HG03378 (cell line): ENCODE measurements around the gene CGRRF1.

Source experiments
- ATAC-seq: cut with Tn5 transposase; IDR thresholded peaks from one replicate; pipeline ENCODE4 v1.9.1; 2021; ENCODE audit warnings: mild to moderate bottlenecking, moderate library complexity; ENCODE audit not compliant: unreplicated experiment

CGRRF1 gene

DNA sequence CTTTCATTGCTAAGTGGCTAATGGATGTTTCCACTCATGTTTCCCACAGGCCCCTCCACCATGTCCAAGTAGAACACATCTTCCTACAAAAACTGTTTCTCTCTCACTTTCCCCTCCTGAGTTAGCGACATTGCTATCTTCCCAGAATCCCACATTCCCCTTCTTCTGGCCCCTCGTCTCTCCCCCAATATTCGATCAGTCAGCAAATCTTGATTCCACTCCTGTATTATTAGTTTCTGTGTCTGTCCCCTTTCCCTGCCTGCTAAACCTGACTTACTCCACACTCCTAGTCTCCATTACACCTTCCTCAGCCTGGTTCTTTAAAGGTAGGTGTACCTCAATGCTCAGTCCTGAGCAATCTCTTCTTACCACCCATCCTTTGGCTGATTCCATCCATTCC is 37.9 kb downstream of the CGRRF1 start:
- no peak for ATAC-seq

DNA sequence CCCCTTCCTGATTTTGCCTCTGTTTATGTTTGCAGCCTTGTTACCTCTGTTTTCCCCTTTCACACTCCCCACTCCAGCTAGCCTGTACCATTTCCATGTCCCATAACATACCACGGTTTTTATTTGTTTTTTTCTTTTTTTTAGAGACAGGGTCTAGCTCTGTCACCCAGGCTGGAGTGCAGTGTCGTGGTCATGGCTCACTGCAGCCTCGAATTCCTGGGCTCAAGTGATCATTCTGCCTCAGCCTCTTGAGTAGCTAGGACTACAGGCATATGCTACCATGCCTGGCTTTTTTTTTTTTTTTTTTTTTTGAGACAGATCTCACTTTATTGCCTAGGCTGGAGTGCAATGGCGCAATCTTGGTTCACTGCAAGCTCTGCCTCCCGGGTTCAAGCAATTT is 38.8 kb downstream of the CGRRF1 start:
- no peak for ATAC-seq

DNA sequence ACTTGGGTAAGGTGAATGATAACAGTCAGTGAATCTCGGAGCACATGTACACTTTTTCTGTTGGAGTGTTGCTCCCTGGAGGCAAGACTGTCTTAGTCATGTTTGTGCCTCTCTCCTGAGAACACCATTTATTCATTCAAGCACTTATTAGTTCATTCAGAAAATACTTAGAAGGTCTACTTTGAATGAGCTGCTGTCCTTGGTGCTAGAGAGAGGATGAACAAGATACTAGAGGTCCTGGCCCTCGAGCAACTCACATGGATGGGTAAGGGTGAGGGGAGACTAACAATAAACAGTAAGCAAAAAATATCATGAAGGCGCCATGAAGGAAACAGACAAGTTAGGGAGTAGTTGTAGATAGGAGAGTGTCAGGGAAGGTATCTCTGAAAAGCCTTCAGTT is 40.2 kb downstream of the CGRRF1 start:
- ATAC-seq: no peak

DNA sequence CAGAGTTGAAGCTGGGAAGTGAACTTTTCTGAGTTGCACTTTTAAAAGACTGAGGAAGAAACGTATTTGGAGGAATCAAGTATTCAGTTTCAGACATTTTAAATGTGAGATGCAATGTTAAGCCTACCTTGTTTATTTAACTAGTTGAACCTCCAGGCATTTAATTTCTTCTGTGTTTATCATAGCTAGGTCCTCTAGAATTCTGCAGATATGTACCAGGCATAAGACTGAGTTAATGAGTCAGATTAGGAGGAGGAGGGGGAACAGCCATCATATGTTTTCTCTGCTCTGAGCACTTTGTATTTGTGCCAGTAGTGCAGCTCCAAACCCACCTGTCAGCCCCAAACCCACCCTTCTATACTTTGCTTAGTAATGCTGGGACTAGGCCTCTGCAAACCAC is 40.8 kb downstream of the CGRRF1 start:
- no peak for ATAC-seq

DNA sequence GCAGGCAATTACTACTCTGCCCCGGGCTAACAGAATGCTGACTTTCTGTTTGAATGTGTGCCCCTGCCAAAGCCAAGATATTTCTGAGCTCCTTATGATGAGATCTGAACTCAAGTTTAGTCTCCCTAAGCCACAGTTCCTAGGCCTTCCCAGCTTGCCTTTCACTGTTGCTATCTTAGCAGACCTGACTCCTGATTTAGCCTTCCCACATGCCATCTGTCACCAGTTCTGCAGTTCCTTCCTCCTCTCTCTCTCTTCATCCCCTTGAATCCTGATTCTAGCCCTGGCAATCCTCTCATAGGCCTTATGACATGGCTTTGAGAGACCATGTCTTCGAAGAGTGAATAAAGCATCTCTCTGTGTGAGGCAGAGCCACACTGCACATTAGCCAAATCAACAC is 44.7 kb downstream of the CGRRF1 start:
- no peak for ATAC-seq

DNA sequence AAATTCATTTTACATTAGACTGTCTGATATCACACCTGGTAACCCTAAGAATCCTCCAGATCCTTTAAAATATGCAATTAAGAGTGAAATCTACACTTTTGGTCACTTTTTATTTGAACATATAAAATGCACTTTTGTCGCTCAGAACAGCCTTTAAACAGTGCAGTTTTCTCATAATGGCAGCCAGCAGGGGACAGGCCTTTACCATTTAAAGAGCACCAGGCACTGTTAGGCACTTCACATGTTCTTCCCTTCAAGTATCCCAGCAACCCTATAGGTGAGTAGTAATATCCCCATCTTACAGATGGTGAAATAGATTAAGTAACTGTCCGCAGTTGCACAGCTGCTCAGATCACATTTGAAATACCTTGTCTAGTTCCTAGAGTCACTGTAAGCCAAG is 45.9 kb downstream of the CGRRF1 start:
- ATAC-seq: no peak

DNA sequence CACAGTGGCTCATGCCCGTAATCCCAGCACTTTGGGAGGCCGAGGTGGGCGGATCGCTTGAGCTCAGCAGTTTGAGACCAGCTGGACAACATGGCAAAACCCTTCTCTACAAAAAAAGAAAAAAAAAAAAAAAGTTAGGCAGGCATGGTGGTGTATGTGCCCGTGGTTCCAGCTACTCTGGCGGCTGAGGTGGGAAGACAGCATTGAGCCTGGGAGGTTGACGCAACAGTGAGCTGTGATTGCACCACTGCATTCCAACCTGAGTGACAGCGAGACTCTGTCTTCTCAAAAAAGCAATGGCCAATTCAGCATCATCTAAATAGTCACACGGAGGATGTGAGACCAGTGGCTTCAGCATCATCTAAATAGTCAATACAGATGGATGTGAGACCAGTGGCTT is 46.8 kb downstream of the CGRRF1 start:
- no peak for ATAC-seq

DNA sequence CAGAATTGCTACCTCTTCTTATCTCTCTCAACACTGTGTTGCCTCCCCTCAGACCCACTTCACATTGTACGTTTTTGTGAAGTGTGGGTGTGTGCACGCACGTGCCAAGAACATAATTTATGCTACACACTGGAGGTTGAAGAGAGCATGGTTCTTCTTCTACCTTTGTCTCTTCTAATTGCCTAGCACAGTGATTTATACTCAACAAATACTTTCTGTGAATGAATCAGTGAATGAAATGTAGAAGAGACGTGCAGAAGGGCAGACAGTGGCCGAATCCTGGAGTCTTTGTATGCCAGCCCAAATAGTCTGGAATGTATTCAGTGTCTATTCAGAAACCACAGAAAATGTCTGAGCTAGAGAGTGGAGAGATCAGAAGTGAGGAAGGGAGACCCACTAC is 52.6 kb downstream of the CGRRF1 start:
- ATAC-seq: no peak

DNA sequence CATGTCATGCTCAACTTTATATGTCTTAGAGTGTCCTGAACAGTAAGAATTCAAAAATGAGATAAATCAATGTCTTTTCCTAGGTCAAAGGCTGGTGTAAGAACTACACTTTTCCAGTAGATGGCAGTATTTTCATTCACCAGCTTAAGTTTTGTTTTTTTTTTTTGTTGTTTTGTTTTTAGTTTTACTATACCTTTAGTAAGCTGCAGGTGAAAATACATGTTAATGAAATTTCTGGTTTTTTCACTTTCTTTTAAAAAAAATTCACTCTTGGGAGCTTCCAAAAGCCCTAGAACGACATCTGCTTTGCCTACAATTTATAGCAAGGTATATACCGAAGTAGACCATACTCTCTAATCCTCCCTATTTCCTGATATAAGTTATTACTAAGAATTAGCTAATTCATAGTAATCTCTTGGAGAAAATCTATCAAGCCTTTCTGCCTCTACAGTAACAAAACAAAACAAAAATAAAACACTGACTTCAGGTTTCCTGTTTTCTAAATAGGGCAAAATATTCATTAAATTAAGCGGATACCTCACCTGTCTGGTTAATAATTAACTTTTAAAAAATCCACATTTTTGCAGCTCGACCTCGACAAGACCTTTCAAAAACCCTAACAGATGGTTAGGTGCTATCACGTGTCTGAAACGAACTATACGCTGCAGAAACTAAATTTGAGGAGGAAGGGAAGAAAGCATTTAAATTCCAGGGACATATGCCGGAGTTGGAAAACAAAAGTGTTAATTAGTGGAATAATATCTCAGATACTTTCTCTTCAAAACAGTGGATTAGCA is 54.6 kb downstream of the CGRRF1 start:
- no peak for ATAC-seq

DNA sequence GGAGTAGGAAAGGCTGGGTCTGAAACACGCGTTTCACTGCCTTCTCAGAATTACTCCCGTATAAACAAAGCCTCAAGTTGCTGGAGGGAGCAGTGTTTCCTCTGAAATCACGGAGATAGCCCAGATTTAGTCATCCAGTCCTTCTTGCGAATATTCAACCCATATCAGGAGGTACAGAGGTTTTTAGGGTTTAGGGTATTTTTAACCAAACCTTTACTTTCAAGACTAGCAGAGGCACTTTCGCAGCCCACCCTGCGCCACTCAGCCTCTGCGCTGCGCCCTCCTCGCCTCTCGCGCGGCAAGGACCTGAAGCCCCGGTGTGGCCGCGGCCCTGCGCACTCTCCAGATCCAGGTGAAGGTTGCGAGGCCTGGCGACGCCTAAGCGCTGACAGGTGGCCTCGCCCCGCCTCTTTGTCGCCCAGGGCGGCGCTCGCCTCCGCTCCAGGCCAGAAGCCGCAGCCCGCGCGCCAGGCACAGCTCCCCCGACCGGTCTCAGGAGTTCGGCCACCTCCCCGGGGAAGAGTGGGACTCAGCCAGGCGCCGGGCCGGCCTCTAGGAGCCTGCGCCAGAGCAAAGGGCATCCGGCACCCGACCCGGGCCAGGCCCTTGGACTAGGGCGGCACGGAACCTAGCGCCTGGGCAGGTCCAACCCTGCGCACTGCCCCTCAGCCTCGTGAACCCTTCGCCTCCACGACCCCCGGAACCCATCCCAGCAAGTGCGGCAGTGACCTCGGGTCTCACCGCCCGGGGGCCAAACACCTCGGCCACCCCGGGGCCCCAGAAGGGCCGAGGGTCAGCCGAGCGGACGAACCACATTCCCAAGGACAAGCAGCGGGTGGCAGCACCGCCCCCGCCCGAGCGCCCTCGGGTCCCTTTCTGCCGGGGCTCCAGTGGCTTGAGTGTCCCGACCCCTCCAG is 55.4 kb downstream of the CGRRF1 start:
- ATAC-seq: peak; percentile 33

DNA sequence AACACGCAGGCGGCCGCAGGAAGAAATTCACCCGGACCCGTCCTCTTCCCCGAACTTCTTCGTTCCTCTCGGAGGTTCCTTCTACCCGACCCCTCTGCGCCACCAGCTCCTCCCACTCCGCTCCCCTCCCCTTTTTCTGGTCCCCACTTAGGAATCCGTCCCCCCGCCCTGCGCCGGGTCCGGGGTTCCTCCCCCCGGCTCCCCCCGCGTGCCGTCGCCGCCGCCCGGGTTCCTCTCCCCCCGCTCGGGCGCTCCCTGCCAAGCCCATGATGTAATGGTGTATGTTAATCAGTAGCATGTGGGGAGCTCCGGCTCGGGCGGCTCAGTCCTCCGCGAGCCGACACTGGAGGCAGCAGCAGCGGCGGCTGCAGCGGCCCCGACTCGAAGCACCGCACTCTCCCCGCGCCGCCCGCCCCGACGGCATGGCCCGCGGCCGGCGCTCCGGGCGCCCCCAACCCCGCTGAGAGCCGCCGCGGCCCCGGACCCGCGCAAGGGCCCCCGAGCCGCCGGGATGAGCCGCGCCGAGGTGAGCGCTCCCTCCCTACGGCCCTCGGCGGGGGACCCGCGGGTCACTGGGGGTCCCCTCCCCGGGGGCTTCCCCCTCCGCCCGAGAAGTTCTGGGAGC is 56.2 kb downstream of the CGRRF1 start:
- ATAC-seq: peak; percentile 49

DNA sequence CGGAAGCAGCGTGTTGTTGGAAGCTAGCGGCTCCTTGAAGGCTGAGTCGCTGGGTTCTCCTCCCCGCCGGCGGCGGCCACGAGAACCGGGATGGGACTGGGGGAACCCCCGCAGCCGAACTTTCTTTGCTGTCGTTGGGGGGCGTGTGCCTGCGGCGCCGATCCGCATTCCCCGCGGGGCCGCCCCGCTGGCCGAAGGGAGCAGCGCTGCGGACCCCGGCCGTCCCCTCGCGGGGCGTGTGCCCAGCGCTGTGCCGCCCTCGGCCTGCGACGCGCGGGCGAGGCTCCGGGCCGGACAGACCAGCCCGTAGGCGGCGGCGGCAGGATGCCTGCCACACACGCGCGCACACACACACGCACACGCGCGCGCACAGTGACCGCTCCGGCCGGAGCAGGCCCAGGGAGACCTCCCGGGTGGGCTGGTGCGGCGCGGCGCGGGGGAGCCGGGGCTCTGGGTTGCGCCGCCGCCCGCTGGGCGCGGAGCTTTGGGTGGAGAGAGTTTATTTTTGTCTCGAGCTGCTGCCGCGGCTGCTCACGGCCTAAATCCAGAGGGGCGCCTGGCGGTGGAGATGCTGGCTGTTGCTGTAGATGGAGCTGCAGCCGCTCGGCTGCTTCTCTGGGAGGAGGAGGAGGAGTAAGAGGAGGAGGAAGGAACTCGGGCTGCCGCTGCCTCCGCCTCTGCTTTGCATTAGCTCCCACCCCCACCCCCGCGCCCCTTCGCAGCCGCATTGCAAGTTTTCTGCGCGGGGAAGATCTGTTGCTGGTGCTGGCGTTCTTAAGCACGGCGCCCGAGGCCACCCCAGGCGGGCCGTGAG is 56.9 kb downstream of the CGRRF1 start, which contains the start of gene SAMD4A:
Gene SAMD4A, plus strand, starts transcription at position 719 of the 814 bp plus-strand sequence. CDS start 789 bp downstream, outside the sequence.
- ATAC-seq: peak; percentile 38

DNA sequence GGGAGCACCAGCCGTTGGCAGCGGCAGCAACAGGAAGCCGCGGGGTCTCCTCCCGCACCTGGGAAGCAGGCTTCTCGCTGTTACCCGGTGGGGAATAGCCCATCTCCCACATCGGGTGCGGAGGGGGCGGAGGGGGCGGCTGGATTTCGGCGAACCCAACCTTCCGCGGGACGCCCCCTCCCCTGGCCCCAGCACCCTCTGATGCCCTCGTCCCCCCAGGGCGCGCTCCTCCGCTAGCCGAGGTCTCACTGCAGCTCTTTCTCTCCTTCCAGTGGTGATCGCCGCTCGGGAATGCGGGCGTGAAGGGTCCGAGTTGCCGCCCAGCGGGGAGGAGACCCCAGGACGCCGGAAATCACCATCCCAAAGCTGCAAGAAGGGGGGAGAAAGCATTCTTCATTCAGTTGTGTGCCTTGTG is 57.5 kb downstream of the CGRRF1 start:
- no peak for ATAC-seq

DNA sequence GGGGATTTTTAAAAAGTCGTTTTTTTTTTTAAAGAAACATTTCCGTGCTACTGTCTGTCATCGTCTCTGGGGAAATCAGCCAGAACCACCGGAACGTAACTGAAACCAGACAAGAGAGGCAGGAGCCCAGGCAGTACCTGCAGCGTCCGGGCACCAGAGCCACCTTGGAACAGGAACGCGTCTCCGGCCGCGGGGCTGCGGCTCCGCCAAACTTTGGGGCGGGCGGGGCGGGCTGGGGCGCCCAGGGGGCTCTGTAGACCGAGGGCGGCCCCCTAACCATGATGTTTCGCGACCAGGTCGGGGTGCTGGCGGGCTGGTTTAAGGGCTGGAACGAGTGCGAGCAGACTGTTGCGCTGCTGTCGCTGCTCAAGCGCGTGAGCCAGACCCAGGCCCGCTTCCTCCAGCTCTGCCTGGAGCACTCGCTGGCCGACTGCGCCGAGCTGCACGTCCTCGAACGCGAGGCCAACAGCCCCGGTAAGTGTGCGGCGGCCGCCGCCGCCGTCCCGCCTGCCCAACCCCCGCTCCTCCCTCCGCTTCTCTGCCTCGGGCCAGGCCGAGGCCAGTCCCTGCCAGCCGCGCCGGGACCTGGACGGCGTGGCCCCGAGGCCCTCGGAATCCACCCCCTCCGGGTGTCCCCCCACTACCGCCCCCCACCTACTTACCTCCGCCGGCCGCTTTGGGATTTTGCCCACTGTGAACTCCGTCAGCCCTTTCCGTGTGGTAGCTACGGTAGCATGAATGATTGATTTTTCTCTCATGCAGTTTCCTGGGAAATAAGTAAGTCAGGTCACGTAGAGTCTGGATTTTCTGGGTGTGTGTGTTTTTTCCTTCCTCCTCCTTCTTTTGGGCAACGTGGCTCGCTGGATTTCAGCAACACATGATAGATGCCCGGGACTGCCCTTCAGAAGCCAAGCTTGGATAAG is 58.2 kb downstream of the CGRRF1 start:
- no peak for ATAC-seq

DNA sequence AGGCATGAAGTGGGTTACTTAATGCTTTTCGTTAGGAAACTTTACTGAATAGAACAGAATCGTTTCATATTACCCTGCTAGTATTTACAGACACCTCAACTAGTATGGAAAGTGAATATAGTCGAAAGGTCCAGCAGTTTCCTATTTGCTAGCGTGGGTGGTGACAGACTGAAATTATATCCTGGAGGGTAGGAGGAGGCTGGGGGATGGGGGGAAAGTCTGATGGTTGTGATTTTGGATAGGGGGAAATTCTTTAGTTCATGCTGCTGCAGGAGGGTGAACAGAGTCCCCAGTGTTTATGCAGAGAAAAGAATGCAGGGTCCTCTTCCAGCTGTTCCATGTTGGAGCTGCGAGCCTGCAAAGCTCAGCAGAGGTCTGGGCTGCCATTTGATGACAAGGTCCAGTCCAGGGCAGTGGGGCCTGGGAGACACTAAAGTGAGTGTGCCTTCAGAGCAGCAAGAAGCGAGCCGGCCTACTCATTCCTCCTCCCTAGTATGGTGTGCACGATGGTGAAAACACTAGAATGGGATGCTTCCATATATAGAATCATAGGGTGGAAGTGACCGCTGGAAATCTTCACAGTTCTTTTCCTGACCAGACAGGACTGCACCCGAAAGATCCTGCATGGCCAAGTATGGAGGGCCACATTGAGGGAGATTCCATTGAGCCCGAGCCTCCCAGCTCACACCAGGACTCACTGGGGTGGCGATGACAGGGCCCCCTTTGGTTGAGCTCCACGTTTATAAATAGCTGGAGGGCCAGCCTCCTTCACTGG is 59.3 kb downstream of the CGRRF1 start:
- ATAC-seq: no peak

DNA sequence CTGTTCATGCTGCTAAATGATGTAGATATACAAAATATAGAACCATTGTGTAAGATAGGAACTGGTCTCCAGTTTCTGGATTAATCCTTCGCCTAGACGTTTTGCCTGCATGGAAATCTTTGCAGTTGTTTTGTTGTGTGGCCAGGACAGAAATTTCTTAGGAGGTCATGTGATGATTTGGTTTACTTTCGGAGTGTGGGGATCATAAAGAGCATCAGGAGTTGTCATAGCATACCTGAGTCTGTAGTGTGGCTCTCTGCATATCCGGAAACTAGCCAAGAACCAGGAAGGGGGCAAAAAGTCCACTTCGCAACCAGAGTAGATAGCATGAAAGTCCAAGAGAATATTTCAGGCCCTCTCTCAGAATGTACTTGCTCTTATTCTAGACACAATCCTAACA is 60.3 kb downstream of the CGRRF1 start:
- ATAC-seq: no peak

DNA sequence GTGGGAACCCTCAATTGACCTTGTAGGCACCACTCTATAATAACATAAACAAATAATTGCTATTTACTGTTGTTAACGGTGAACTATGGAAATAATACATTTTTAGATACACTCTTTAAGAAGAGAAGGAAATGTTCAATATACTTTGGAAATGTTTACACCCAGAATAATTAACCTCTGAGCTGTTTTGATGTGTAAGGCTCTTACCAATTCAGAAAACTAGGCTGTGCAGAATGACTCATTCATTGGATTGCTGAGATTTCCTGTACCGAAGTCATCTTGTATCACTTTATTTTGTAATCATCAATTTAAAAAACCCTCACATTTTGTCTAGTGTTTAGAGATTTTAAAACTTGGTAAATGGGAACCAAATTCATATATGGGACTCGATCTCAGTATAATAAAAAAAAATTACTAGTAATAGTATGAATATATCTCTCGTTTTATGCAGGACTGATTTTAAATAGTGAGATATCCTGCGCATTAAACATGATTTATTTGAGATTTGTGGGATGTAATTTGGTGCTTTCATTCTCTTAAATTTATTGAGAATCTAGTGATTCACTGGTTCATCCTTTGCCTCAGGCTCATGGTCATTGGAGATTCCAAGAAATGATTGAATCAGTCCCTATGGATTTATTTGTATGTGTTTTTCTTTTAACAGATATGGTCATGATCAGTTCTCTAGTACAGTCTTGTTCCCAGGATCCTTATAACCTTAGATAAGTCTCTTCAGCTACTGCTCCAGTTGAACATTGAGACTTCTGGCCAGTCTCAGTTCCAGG is 61.1 kb downstream of the CGRRF1 start:
- no peak for ATAC-seq

DNA sequence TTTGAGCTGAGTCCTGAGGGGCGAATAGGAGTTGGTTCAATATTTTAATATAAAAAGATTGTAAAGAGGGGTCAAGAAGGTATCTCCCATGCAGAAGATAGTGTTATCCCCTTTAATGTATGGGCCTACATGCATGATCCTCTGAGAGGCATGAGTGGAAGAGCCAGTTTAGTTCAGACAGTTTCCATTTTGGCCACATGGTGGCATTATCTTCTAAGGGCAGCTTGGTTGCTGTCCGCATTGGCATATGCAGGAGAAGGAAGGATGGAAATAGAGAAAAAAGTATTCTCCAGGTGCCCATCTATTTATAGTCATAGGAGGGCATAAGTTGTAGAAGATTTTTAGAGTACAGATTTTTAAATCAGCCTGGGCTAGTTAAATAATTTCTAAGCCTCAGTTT is 62.6 kb downstream of the CGRRF1 start:
- ATAC-seq: no peak
